ENCODE data around the gene MDN1. TPM values are rescaled to one million over a fixed set of nuclear protein-coding genes. Genes with fewer than 3 reads are reported as not detected.

MDN1 gene
- total RNA-seq, 1 experiment from 2014 or later: 117 TPM

DNA sequence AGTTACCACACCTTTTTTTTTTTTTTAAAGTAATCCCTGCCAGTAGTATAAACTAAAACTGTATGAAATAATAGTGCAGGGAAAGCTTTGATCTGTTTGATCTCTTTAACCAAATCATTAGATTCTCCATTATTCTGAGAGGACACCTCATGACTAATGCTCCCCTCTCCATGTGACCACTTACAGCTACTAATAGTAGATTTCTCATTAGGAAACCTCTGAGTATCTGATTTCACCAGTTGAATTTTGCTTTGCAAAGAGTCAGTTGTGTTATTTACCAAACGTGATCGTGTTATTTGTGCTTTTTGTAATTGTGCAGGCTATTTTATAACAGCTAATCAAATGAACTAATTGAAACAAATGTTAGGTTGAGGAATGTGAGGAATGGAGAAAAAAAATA lies 22.6 kb upstream of the MDN1 start:
- no peak overlapping the region for H3K4ac ChIP-seq (ENCODE audit: low read depth, low read length)
- H3K23me2 ChIP-seq (ENCODE audit: insufficient read length, low read depth, low read length, poor library complexity, severe bottlenecking): no peaks in the 10 kb centered on the region
- no CpG with 5 or more reads among the region's 2 CpGs for WGBS (ENCODE audit: extremely low coverage, insufficient read length, low lambda C conversion rate)
- no peaks in the 10 kb centered on the region; the same call in 1 of the 2 replicates for H3K4me1 ChIP-seq (ENCODE audit: insufficient read depth, low read length)
- H3K79me1 ChIP-seq (ENCODE audit: insufficient read depth, low read depth, low read length, poor library complexity, severe bottlenecking): no peaks in the 10 kb centered on the region
- Mint-ChIP-seq H3K27me3 (ENCODE audit: low read depth) (no peaks in the 10 kb centered on the region), H3K9me3 (no peaks in the 10 kb centered on the region), H3K27ac (peak overlapping the region in 2 of 3 experiments; percentile 45 to 50; a peak in 1 of 7 replicates), H3K4me3 (no peak overlapping the region), H3K4me1 (peaks cover 5 to 10% of the 10 kb centered on the region in 2 experiments; a peak in 3 of 4 replicates), H3K36me3 (ENCODE audit: insufficient read depth in 1 of 3, low read depth in 3 of 3) (peaks cover 11 to 37% (median 30%) of the 10 kb centered on the region in 3 experiments; a peak in 6 of 7 replicates)
- H3K18ac ChIP-seq (ENCODE audit: insufficient read length, low read depth, low read length): no peak overlapping the region
- no peak overlapping the region for H3K4me2 ChIP-seq (ENCODE audit: insufficient read depth, insufficient read length, low read length)
- no peak overlapping the region for H3K23ac ChIP-seq (ENCODE audit: insufficient read length, low read depth, low read length)
- H2AK5ac ChIP-seq (ENCODE audit: insufficient read length, low read length): no peak overlapping the region
- H4K8ac ChIP-seq (replicated peaks; ENCODE audit: insufficient read length, low read depth, low read length): no peak overlapping the region
- no peak overlapping the region for H3T11ph ChIP-seq (ENCODE audit: low read length)
- no peak overlapping the region for H3K9ac ChIP-seq (ENCODE audit: extremely low read depth, insufficient read length, low read length)
- no peak overlapping the region for H2BK15ac ChIP-seq (ENCODE audit: low read depth, low read length)
- H2BK5ac ChIP-seq (ENCODE audit: insufficient read length, low read length): no peak overlapping the region
- H2AFZ ChIP-seq (ENCODE audit: low read length): no peak overlapping the region
- H3K9me3 ChIP-seq (ENCODE audit: control insufficient read depth, low read depth, low read length): no peaks in the 10 kb centered on the region
- DNase-seq: no peak
- H2BK12ac ChIP-seq (ENCODE audit: insufficient read length, low read depth, low read length): no peak overlapping the region
- H4K5ac ChIP-seq (ENCODE audit: insufficient read length, low read depth, low read length): no peak overlapping the region
- H2BK120ac ChIP-seq (ENCODE audit: low read depth, low read length, poor library complexity, severe bottlenecking): no peak overlapping the region
- no peak overlapping the region for H3K14ac ChIP-seq (ENCODE audit: insufficient read depth, low read length)
- no peak overlapping the region for H3K56ac ChIP-seq (ENCODE audit: insufficient read length, low read depth, low read length)
- H2BK20ac ChIP-seq (ENCODE audit: low read depth, low read length, poor library complexity, severe bottlenecking): no peak overlapping the region
- peaks cover 5% of the 10 kb centered on the region; the same call in 1 of the 2 replicates for H3K79me2 ChIP-seq (ENCODE audit: insufficient read depth, low read length)
- TF ChIP-seq, protein P1, sequence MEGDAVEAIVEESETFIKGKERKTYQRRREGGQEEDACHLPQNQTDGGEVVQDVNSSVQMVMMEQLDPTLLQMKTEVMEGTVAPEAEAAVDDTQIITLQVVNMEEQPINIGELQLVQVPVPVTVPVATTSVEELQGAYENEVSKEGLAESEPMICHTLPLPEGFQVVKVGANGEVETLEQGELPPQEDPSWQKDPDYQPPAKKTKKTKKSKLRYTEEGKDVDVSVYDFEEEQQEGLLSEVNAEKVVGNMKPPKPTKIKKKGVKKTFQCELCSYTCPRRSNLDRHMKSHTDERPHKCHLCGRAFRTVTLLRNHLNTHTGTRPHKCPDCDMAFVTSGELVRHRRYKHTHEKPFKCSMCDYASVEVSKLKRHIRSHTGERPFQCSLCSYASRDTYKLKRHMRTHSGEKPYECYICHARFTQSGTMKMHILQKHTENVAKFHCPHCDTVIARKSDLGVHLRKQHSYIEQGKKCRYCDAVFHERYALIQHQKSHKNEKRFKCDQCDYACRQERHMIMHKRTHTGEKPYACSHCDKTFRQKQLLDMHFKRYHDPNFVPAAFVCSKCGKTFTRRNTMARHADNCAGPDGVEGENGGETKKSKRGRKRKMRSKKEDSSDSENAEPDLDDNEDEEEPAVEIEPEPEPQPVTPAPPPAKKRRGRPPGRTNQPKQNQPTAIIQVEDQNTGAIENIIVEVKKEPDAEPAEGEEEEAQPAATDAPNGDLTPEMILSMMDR (conservative IDR thresholded peaks at IDR 0.05): no peak
- no peaks in the 10 kb centered on the region for H3K27me3 ChIP-seq (ENCODE audit: insufficient read depth, low read length)
- no peak overlapping the region for H4K91ac ChIP-seq (ENCODE audit: insufficient read length, low read depth, low read length)
- H3K27ac ChIP-seq (ENCODE audit: insufficient read length, low read depth, low read length): no peak overlapping the region
- H4K20me1 ChIP-seq (ENCODE audit: control insufficient read depth, insufficient read depth, insufficient read length): no peaks in the 10 kb centered on the region
